Measurements from ENCODE around the gene DCUN1D2.

GRCh38 chr13:113472355-113473025 lies 18.0 kb downstream of the DCUN1D2 start:
- TF ChIP-seq CTCF (IDR thresholded peaks at IDR 0.05) (peak in 4 of 6 experiments; percentile 27 to 46 (median 30)), POLR2A (IDR thresholded peaks at IDR 0.05) (no peak), POLR2AphosphoS5 (IDR thresholded peaks at IDR 0.05) (peak; percentile 24 to 70)

All from upper lobe of left lung (tissue), 4 donors.